Activated CD8-positive, alpha-beta T cell treated with anti-CD3 and anti-CD28 coated beads for 36 hours (primary cell): ENCODE results near the gene HLA-DQB1. TPM values are rescaled to one million over a fixed set of nuclear protein-coding genes. Genes with fewer than 3 reads are reported as not detected.

Experiments used
- ATAC-seq: fragments of 200-7000 bp; cut with Tn5 transposase; one replicate; pipeline ENCODE4 v1.10.0; 2021; ENCODE audit warnings: mild to moderate bottlenecking, moderate library complexity
- CTCF ChIA-PET: fragments of 350-600 bp; sonication (Branson Sonifier 250); formaldehyde crosslinking; loops from one replicate; lab custom pipeline; 2021; ENCODE audit warnings: antibody characterized with exemption; lab: Charles Lee
- POLR2A ChIA-PET: fragments of 350-600 bp; sonication (Branson Sonifier 250); formaldehyde crosslinking; loops from one replicate; lab custom pipeline; 2021; ENCODE audit warnings: antibody characterized with exemption; lab: Charles Lee
- DNase-seq: peaks from one replicate; pipeline ENCODE4 v3.0.0-alpha.2; 2020
- H3K27ac Mint-ChIP-seq: one replicate; pipeline ENCODE4 v1.8.0; 2021; ENCODE audit warnings: mild to moderate bottlenecking, mixed read lengths
- H3K27me3 Mint-ChIP-seq: one replicate; pipeline ENCODE4 v1.8.0; 2021; ENCODE audit warnings: mixed read lengths
- H3K36me3 Mint-ChIP-seq: one replicate; pipeline ENCODE4 v1.8.0; 2021; ENCODE audit warnings: low read depth, mixed read lengths
- H3K4me1 Mint-ChIP-seq: one replicate; pipeline ENCODE4 v1.8.0; 2021; ENCODE audit warnings: low read depth, mixed read lengths
- H3K4me3 Mint-ChIP-seq: one replicate; pipeline ENCODE4 v1.8.0; 2021; ENCODE audit warnings: mild to moderate bottlenecking, moderate library complexity, mixed read lengths
- H3K9me3 Mint-ChIP-seq: one replicate; pipeline ENCODE4 v1.8.0; 2021; ENCODE audit warnings: mixed read lengths
- CTCF ChIP-seq: fragments of 200-600 bp; IDR thresholded peaks from one replicate; pipeline ENCODE4 v1.8.0; 2022; ENCODE audit warnings: antibody characterized with exemption, mild to moderate bottlenecking
- intact Hi-C: fragments of 100-400 bp; cut with micrococcal nuclease; formaldehyde crosslinking; loops from one replicate; pipeline ENCODE4 v1.10.0; 2022
- total RNA-seq, 2 experiments: library from RNA; stranded (reverse); gene quantifications; one replicate each; pipeline ENCODE4 v1.2.3, GENCODE V29; 2021

Gene HLA-DQB1
- total RNA-seq, 2 experiments from 2014 or later = 5.3 to 6.9 TPM

GRCh38 chr6:32625137-32625536, 41.3 kb downstream of the HLA-DQB1 start:
- Mint-ChIP-seq H3K4me3 (no peak overlapping the region), H3K4me1 (peaks cover 44% of the 10 kb centered on the region), H3K27me3 (no peaks in the 10 kb centered on the region), H3K9me3 (no peaks in the 10 kb centered on the region), H3K36me3 (no peaks in the 10 kb centered on the region), H3K27ac (no peak overlapping the region)
- ATAC-seq (no peak), DNase-seq (no peak)
- ChIA-PET POLR2A (interaction anchor here (0.7 kb wide), 1 partner anchor 10 kb away, joined by 3 read pairs; no protein-coding TSS in a partner anchor), CTCF (no interaction called here)
- intact Hi-C loops = no loop called here
- no peak for TF ChIP-seq CTCF

- intact Hi-C loops = loop anchor here (5.0 kb wide), 1 partner anchor 63 kb away; no protein-coding TSS in a partner anchor
- no peak for DNase-seq
- Mint-ChIP-seq H3K4me3 (no peak overlapping the region), H3K27me3 (no peaks in the 10 kb centered on the region), H3K4me1 (peaks cover 44% of the 10 kb centered on the region), H3K9me3 (no peaks in the 10 kb centered on the region), H3K27ac (no peak overlapping the region), H3K36me3 (no peaks in the 10 kb centered on the region)
- POLR2A ChIA-PET = no interaction called here
- TF ChIP-seq CTCF = no peak
- ATAC-seq = no peak
- CTCF ChIA-PET = no interaction called here
These were observed 41.9 kb downstream of the HLA-DQB1 start for GRCh38 chr6:32624565-32624964.

GRCh38 chr6:32623693-32624092, 42.8 kb downstream of the HLA-DQB1 start:
- Mint-ChIP-seq H3K27me3 (no peaks in the 10 kb centered on the region), H3K9me3 (no peaks in the 10 kb centered on the region), H3K36me3 (no peaks in the 10 kb centered on the region), H3K4me3 (no peak overlapping the region), H3K4me1 (peaks cover 44% of the 10 kb centered on the region), H3K27ac (peak overlapping the region; percentile 74)
- intact Hi-C loops = loop anchor here (5.0 kb wide), 1 partner anchor 64 kb away; no protein-coding TSS in a partner anchor
- no peak for TF ChIP-seq CTCF
- no peak for DNase-seq
- ChIA-PET CTCF (interaction anchor here (1.1 to 2.7 kb wide), 4 partner anchors 8 to 206 kb away, joined by 3 to 18 read pairs (median 6); no protein-coding TSS in a partner anchor), POLR2A (interaction anchor here (1.2 kb wide), 1 partner anchor 10 kb away, joined by 4 read pairs; no protein-coding TSS in a partner anchor)
- no peak for ATAC-seq

GRCh38 chr6:32622545-32623401, 43.7 kb downstream of the HLA-DQB1 start:
- Mint-ChIP-seq H3K27ac (peak overlapping the region; percentile 91), H3K27me3 (no peaks in the 10 kb centered on the region), H3K36me3 (no peaks in the 10 kb centered on the region), H3K9me3 (peaks cover 3% of the 10 kb centered on the region), H3K4me1 (peaks cover 43% of the 10 kb centered on the region), H3K4me3 (peak overlapping the region; percentile 8)
- peak; percentile 46 for TF ChIP-seq CTCF
- ChIA-PET POLR2A (interaction anchor here (1.1 to 1.2 kb wide), 2 partner anchors 9 to 13 kb away, joined by 3 to 4 read pairs; no protein-coding TSS in a partner anchor), CTCF (interaction anchor here (0.6 to 2.7 kb wide), 22 partner anchors 9 to 378 kb away, joined by 3 to 18 read pairs (median 3); partner anchors contain the start of gene HLA-DQA2)
- ATAC-seq = peak; percentile 85
- peak; percentile 72 for DNase-seq
- intact Hi-C loops = loop anchor here (5.0 kb wide), 1 partner anchor 65 kb away; no protein-coding TSS in a partner anchor
